Brain microvascular endothelial cell (primary cell): Measurements from ENCODE around the gene PIK3AP1.

ENCODE experiments used
- DNase-seq: peaks from one replicate; pipeline ENCODE4 v3.0.0-alpha.2; 2020
- H3K27ac ChIP-seq: fragments of 250-450 bp; sonication (Bioruptor Pico); 2 replicates; pipeline ENCODE4 v1.5.1; 2020; ENCODE audit warnings: mild to moderate bottlenecking, moderate library complexity
- H3K27me3 ChIP-seq: fragments of 250-450 bp; sonication (Bioruptor Pico); replicated peaks from 2 replicates; pipeline ENCODE4 v1.5.1; 2020; ENCODE audit warnings: mild to moderate bottlenecking
- H3K36me3 ChIP-seq: fragments of 250-450 bp; sonication (Bioruptor Pico); replicated peaks from 2 replicates; pipeline ENCODE4 v1.5.1; 2020; ENCODE audit warnings: mild to moderate bottlenecking
- H3K4me3 ChIP-seq: 2 replicates; pipeline ENCODE4 v1.5.1; 2011; ENCODE audit warnings: low read depth, mild to moderate bottlenecking, control low read depth, low read length, moderate library complexity
- in situ Hi-C: cut with HindIII; loops from 2 replicates; pipeline ENCODE4 v1.10.0; 2017; ENCODE audit warnings: low sequenced_read_pairs, low pct_ligation_motif_present
- TF ChIP-seq, protein P1 (sequence below): IDR thresholded peaks from 2 replicates; pipeline ENCODE4 v1.5.1; 2011; ENCODE audit warnings: low read depth, mild to moderate bottlenecking, moderate library complexity, low read length, control low read depth, inconsistent platforms; ENCODE audit errors: missing control alignments

Gene PIK3AP1

GRCh38 chr10:96584474-96584873, 135.8 kb downstream of the PIK3AP1 start:
- TF ChIP-seq, protein P1, sequence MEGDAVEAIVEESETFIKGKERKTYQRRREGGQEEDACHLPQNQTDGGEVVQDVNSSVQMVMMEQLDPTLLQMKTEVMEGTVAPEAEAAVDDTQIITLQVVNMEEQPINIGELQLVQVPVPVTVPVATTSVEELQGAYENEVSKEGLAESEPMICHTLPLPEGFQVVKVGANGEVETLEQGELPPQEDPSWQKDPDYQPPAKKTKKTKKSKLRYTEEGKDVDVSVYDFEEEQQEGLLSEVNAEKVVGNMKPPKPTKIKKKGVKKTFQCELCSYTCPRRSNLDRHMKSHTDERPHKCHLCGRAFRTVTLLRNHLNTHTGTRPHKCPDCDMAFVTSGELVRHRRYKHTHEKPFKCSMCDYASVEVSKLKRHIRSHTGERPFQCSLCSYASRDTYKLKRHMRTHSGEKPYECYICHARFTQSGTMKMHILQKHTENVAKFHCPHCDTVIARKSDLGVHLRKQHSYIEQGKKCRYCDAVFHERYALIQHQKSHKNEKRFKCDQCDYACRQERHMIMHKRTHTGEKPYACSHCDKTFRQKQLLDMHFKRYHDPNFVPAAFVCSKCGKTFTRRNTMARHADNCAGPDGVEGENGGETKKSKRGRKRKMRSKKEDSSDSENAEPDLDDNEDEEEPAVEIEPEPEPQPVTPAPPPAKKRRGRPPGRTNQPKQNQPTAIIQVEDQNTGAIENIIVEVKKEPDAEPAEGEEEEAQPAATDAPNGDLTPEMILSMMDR, result no peak
- no peak overlapping the region for H3K27ac ChIP-seq

DNA sequence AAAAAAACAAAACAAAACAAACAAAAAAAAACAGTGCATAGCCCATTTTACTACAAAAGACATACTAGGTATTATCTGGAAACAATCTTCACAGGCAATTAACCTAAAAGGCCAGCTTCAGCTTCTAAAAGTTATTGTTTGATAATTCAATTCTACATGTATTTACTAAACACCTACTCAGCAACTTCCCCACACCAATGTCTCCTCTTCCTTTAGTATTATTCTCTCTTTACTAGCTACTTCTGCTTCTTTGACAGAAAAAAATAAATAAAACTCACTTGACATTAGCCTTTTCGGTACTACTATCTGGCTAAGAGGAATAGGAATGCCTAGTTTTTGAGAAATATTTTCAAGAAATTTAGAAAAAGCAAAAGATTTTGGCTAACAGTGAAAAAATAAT, 136.3 kb downstream of the PIK3AP1 start:
- in situ Hi-C loops, result no loop called here
- H3K27ac ChIP-seq, result no peak overlapping the region
- H3K27me3 ChIP-seq, result no peaks in the 10 kb centered on the region
- H3K4me3 ChIP-seq, result no peak overlapping the region
- H3K36me3 ChIP-seq, result no peaks in the 10 kb centered on the region
- no peak for DNase-seq
- TF ChIP-seq, protein P1, result no peak

More at GRCh38 chr10:96584474-96584873, 135.8 kb downstream of the PIK3AP1 start:
- Histone ChIP-seq H3K27me3 (no peaks in the 10 kb centered on the region), H3K36me3 (no peaks in the 10 kb centered on the region), H3K4me3 (no peak overlapping the region)
- in situ Hi-C loops, result no loop called here
- DNase-seq, result no peak

- TF ChIP-seq, protein P1, result no peak
- no peak for DNase-seq
- Histone ChIP-seq H3K4me3 (no peak overlapping the region), H3K27me3 (no peaks in the 10 kb centered on the region), H3K36me3 (no peaks in the 10 kb centered on the region), H3K27ac (no peak overlapping the region)
- in situ Hi-C loops, result no loop called here
Observed at GRCh38 chr10:96579133-96579532, 141.2 kb downstream of the PIK3AP1 start.

DNA sequence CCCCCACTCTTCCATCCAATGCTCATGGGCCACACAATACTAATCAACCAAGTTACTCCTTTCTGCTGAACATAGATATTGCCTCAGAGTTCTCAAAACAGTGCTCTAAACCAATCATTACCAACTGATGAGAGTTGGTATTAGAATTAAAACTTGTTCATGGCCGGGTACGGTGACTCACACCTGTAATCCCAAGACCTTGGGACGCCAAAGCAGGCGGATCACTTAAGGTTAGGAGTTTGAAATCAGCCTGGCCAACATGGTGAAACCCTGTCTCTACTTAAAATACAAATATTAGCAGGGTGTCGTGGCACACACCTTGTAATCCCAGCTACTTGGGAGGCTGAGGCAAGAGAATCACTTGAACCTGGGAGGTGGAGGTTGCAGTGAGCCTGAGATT, 141.7 kb downstream of the PIK3AP1 start:
- DNase-seq, result no peak
- H3K27me3 ChIP-seq, result no peaks in the 10 kb centered on the region
- no peaks in the 10 kb centered on the region for H3K36me3 ChIP-seq
- in situ Hi-C loops, result no loop called here
- no peak overlapping the region for H3K4me3 ChIP-seq
- no peak overlapping the region for H3K27ac ChIP-seq
- TF ChIP-seq, protein P1, result no peak

DNA sequence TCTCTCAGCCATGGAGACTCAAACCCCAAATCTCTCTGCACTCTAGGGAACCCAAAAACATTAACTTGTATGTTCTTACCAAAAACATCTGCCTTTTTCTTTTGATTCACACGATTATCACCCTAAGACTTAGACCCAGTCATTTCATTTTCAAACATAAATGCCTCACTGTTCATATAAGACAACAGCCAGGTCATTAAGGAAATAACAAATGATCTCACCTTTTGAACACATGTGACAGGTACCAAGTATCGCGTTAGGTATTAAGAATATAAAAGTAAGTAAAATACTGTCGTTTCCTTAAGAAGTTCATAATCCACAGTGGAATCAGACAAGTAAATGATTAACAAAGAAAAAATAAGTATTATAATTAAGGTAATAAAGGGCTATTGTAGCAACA, 142.3 kb downstream of the PIK3AP1 start:
- H3K27ac ChIP-seq, result no peak overlapping the region
- no peaks in the 10 kb centered on the region for H3K36me3 ChIP-seq
- TF ChIP-seq, protein P1, result no peak
- no peak for DNase-seq
- no peak overlapping the region for H3K4me3 ChIP-seq
- H3K27me3 ChIP-seq, result no peaks in the 10 kb centered on the region
- in situ Hi-C loops, result no loop called here

- Histone ChIP-seq H3K27ac (no peak overlapping the region), H3K4me3 (no peak overlapping the region), H3K27me3 (no peaks in the 10 kb centered on the region), H3K36me3 (no peaks in the 10 kb centered on the region)
- in situ Hi-C loops, result no loop called here
- DNase-seq, result no peak
- TF ChIP-seq, protein P1, result no peak
Observed at GRCh38 chr10:96577069-96577468, 143.2 kb downstream of the PIK3AP1 start.
